Mesenchymal stem cell (in vitro differentiated cells and primary cell): ENCODE results near the gene ABCA1.

Experiments
- DNase-seq: peaks from one replicate; pipeline ENCODE4 v3.0.0-alpha.2; 2013
- H2AFZ ChIP-seq: one replicate; pipeline ENCODE4 v1.6.1; 2013; ENCODE audit warnings: low read depth, mild to moderate bottlenecking, control low read depth, inconsistent platforms, low read length, moderate library complexity
- H2AK5ac ChIP-seq: 2 replicates; pipeline ENCODE4 v1.6.1; 2013; ENCODE audit warnings: low read length, moderate library complexity, mild to moderate bottlenecking, inconsistent platforms; ENCODE audit not compliant: severe bottlenecking
- H2BK120ac ChIP-seq: one replicate; pipeline ENCODE4 v1.6.1; 2013; ENCODE audit warnings: low read depth, mild to moderate bottlenecking, inconsistent platforms, low read length, moderate library complexity
- H2BK12ac ChIP-seq, 2 experiments: one replicate each; pipeline ENCODE4 v1.6.1; 2013; ENCODE audit warnings: inconsistent platforms in 2 of 2, low read length in 2 of 2, mild to moderate bottlenecking in 2 of 2, moderate library complexity in 2 of 2, control low read depth in 1 of 2
- H2BK15ac ChIP-seq: one replicate; pipeline ENCODE4 v1.6.1; 2013; ENCODE audit warnings: mild to moderate bottlenecking, low read depth, inconsistent platforms; ENCODE audit not compliant: poor library complexity, severe bottlenecking
- H2BK5ac ChIP-seq: 2 replicates; pipeline ENCODE4 v1.6.1; 2013; ENCODE audit warnings: low read depth, mild to moderate bottlenecking, low read length, control low read depth, inconsistent platforms; ENCODE audit not compliant: poor library complexity, severe bottlenecking
- H3K14ac ChIP-seq, 2 experiments: one replicate each; pipeline ENCODE4 v1.6.1; 2013; ENCODE audit warnings: inconsistent platforms in 2 of 2, low read length in 2 of 2, control low read depth in 1 of 2, mild to moderate bottlenecking in 1 of 2, moderate library complexity in 1 of 2
- H3K18ac ChIP-seq, 2 experiments: one replicate each; pipeline ENCODE4 v1.6.1; 2013; ENCODE audit warnings: inconsistent platforms in 2 of 2, low read length in 2 of 2, control low read depth in 1 of 2, low read depth in 1 of 2, mild to moderate bottlenecking in 1 of 2
- H3K23ac ChIP-seq, 2 experiments: one replicate each; pipeline ENCODE4 v1.6.1; 2013; ENCODE audit warnings: inconsistent platforms in 2 of 2, low read length in 2 of 2, mild to moderate bottlenecking in 2 of 2, moderate library complexity in 2 of 2, control low read depth in 1 of 2
- H3K27ac ChIP-seq: 2 replicates; pipeline ENCODE4 v1.5.1; 2013; ENCODE audit warnings: mild to moderate bottlenecking, moderate library complexity, low read length, control low read depth, inconsistent platforms; ENCODE audit not compliant: poor library complexity, severe bottlenecking
- H3K27me3 ChIP-seq, 2 experiments: 2 replicates each; pipeline versions ENCODE4 v1.6.1 to v1.7.0; 2013; ENCODE audit warnings: low read length in 2 of 2, mild to moderate bottlenecking in 2 of 2, moderate library complexity in 2 of 2, control low read depth in 1 of 2, inconsistent platforms in 1 of 2; ENCODE audit not compliant: control insufficient read depth in 1 of 2, insufficient read depth in 1 of 2
- H3K36me3 ChIP-seq, 2 experiments: 2 replicates each; pipeline versions ENCODE4 v1.6.1 to v1.7.0; 2013; ENCODE audit warnings: low read length in 2 of 2, control low read depth in 1 of 2, inconsistent platforms in 1 of 2, low read depth in 1 of 2, mild to moderate bottlenecking in 1 of 2; ENCODE audit not compliant: insufficient read depth in 2 of 2, control insufficient read depth in 1 of 2
- H3K4ac ChIP-seq, 2 experiments: one replicate each; pipeline ENCODE4 v1.6.1; 2013; ENCODE audit warnings: inconsistent platforms in 2 of 2, low read length in 2 of 2, mild to moderate bottlenecking in 2 of 2, moderate library complexity in 2 of 2, control low read depth in 1 of 2, low read depth in 1 of 2
- H3K4me1 ChIP-seq: 2 replicates; pipeline ENCODE4 v1.6.1; 2013; ENCODE audit warnings: low read depth, low read length, control low read depth; ENCODE audit not compliant: control insufficient read depth, insufficient read depth
- H3K4me2 ChIP-seq: 2 replicates; pipeline ENCODE4 v1.6.1; 2013; ENCODE audit warnings: low read length, mild to moderate bottlenecking, inconsistent platforms; ENCODE audit not compliant: poor library complexity, severe bottlenecking
- H3K4me3 ChIP-seq, 2 experiments: 2 replicates each; pipeline versions ENCODE4 v1.5.1 to v1.7.0; 2013; ENCODE audit warnings: low read length in 2 of 2, mild to moderate bottlenecking in 2 of 2, control low read depth in 1 of 2, low read depth in 1 of 2; ENCODE audit not compliant: insufficient read depth in 1 of 2
- H3K79me1 ChIP-seq: replicated peaks from 2 replicates; pipeline ENCODE4 v1.6.1; 2013; ENCODE audit warnings: mild to moderate bottlenecking, control low read depth, low read length, inconsistent platforms; ENCODE audit not compliant: poor library complexity, severe bottlenecking
- H3K9ac ChIP-seq: 2 replicates; pipeline ENCODE4 v1.7.0; 2013; ENCODE audit warnings: mild to moderate bottlenecking, low read length, moderate library complexity
- H3K9me3 ChIP-seq: 2 replicates; pipeline ENCODE4 v1.7.0; 2013; ENCODE audit warnings: mild to moderate bottlenecking, low read length; ENCODE audit not compliant: control insufficient read depth
- H4K8ac ChIP-seq: one replicate; pipeline ENCODE4 v1.6.1; 2013; ENCODE audit warnings: inconsistent platforms, mild to moderate bottlenecking, low read length, moderate library complexity
- H4K91ac ChIP-seq: one replicate; pipeline ENCODE4 v1.6.1; 2013; ENCODE audit warnings: mild to moderate bottlenecking, low read length, inconsistent platforms
- WGBS: methylation state at CpG from one replicate; pipeline ENCODE4 v1.1.7; 2013; ENCODE audit warnings: mixed read lengths; 5-methylcytosine and 5-hydroxymethylcytosine counted together

Gene ABCA1

DNA sequence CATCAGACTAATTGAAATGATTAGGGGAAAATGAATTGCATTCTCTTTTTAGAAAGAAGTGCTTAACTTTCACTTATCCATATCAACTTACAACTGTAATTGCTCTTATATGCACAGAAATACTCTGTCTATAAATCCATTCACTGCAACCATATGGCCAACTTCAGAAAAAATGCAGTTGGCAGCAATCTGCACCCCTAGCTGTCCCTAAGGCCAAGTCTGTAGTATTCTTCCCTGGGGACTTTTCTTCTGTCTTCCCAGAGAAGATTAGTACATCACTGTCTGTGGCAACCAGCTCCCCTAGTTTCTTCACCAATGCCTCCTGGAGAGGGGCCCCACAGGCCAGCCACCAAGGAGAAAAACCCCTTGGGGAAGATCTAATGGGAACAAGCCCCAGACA lies 45.4 kb downstream of the ABCA1 start:
- H2BK12ac ChIP-seq = no peak overlapping the region
- no peak overlapping the region for H3K14ac ChIP-seq
- H4K8ac ChIP-seq = no peak overlapping the region
- no peak overlapping the region for H3K23ac ChIP-seq
- H3K4me1 ChIP-seq = peaks cover 4% of the 10 kb centered on the region
- H4K91ac ChIP-seq = no peak overlapping the region
- H3K4ac ChIP-seq = no peak overlapping the region
- H3K9me3 ChIP-seq = no peaks in the 10 kb centered on the region
- H3K27me3 ChIP-seq = no peaks in the 10 kb centered on the region
- no peak overlapping the region for H3K27ac ChIP-seq
- no peak overlapping the region for H3K4me2 ChIP-seq
- H3K18ac ChIP-seq = no peak overlapping the region
- no peak overlapping the region for H2AFZ ChIP-seq
- H3K36me3 ChIP-seq = peaks cover 16 to 82% of the 10 kb centered on the region in 2 experiments
- no peak overlapping the region for H2BK120ac ChIP-seq
- no peak overlapping the region for H2BK15ac ChIP-seq
- no peak overlapping the region for H3K4me3 ChIP-seq
- no peak for DNase-seq
- no peak overlapping the region for H3K9ac ChIP-seq
- no peak overlapping the region for H2BK5ac ChIP-seq
- no peak overlapping the region for H2AK5ac ChIP-seq
- H3K79me1 ChIP-seq = peaks cover 3% of the 10 kb centered on the region

- H3K27ac ChIP-seq = no peak overlapping the region
- H3K4ac ChIP-seq = no peak overlapping the region
- WGBS = 81% methylated on average over 4 of the region's 4 CpGs
- H2BK12ac ChIP-seq = no peak overlapping the region
- peaks cover 16 to 82% of the 10 kb centered on the region in 2 experiments for H3K36me3 ChIP-seq
- no peaks in the 10 kb centered on the region for H3K27me3 ChIP-seq
- no peak overlapping the region for H4K91ac ChIP-seq
- no peak for DNase-seq
- H3K9me3 ChIP-seq = no peaks in the 10 kb centered on the region
- H3K14ac ChIP-seq = no peak overlapping the region
- H2BK5ac ChIP-seq = no peak overlapping the region
- H2BK15ac ChIP-seq = no peak overlapping the region
- H3K9ac ChIP-seq = no peak overlapping the region
- no peak overlapping the region for H3K18ac ChIP-seq
- no peak overlapping the region for H3K4me3 ChIP-seq
- no peak overlapping the region for H2BK120ac ChIP-seq
- no peak overlapping the region for H4K8ac ChIP-seq
- no peak overlapping the region for H2AK5ac ChIP-seq
- no peak overlapping the region for H2AFZ ChIP-seq
- H3K4me2 ChIP-seq = no peak overlapping the region
- no peak overlapping the region for H3K23ac ChIP-seq
- peaks cover 4% of the 10 kb centered on the region for H3K4me1 ChIP-seq
- peaks cover 3% of the 10 kb centered on the region for H3K79me1 ChIP-seq
These were observed 45.9 kb downstream of the ABCA1 start for GRCh38 chr9:104882086-104882485.

GRCh38 chr9:104879555-104880309 lies 48.2 kb downstream of the ABCA1 start:
- Histone ChIP-seq H2AFZ (no peak overlapping the region), H3K23ac (no peak overlapping the region), H3K27me3 (no peaks in the 10 kb centered on the region), H2BK15ac (no peak overlapping the region), H2BK120ac (no peak overlapping the region), H3K18ac (no peak overlapping the region), H3K27ac (no peak overlapping the region), H3K4me2 (no peak overlapping the region), H2BK12ac (no peak overlapping the region), H3K9me3 (no peaks in the 10 kb centered on the region), H4K8ac (no peak overlapping the region), H3K79me1 (peaks cover 3% of the 10 kb centered on the region), H3K4me1 (peaks cover 4% of the 10 kb centered on the region), H3K36me3 (peaks cover 17 to 77% of the 10 kb centered on the region in 2 experiments), H3K9ac (peak overlapping the region; percentile 76), H2AK5ac (peak overlapping the region; percentile 16), H2BK5ac (no peak overlapping the region), H4K91ac (no peak overlapping the region), H3K14ac (no peak overlapping the region), H3K4ac (no peak overlapping the region), H3K4me3 (no peak overlapping the region)
- WGBS = 93% methylated on average over 5 of the region's 5 CpGs
- DNase-seq = no peak

DNA sequence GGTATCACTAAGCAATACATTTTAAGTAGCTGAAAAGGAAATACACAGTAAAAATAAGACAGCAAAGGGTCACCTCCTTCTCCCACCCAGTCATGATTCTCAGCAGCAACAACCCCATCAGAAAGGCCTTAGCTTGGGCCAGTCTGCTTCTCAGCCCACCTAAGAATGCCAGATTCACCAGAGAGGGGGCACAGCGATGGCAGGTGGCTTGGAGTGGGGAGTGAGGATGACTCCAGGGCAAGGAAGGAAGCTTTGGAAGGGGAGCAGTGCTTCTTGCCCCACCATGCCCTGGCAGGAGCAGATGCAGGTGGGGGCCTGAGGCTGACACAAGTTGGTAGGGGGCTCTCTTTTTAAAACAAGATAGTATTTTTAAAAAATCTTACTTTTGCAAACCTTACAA lies 51.4 kb downstream of the ABCA1 start:
- Histone ChIP-seq H3K27me3 (no peaks in the 10 kb centered on the region), H3K18ac (no peak overlapping the region), H3K9ac (no peak overlapping the region), H2AFZ (no peak overlapping the region), H4K91ac (no peak overlapping the region), H3K9me3 (no peaks in the 10 kb centered on the region), H3K4ac (no peak overlapping the region), H3K4me2 (no peak overlapping the region), H3K23ac (no peak overlapping the region), H3K4me3 (no peak overlapping the region), H2BK5ac (no peak overlapping the region), H2AK5ac (no peak overlapping the region), H2BK15ac (no peak overlapping the region), H3K36me3 (peaks cover 10 to 46% of the 10 kb centered on the region in 2 experiments), H3K79me1 (peaks cover 1% of the 10 kb centered on the region), H3K27ac (no peak overlapping the region), H3K4me1 (peaks cover 4% of the 10 kb centered on the region), H2BK120ac (no peak overlapping the region), H4K8ac (no peak overlapping the region), H2BK12ac (peak overlapping the region in 1 of 2 experiments; percentile 51), H3K14ac (no peak overlapping the region)
- WGBS = 88% methylated on average over 1 of the region's 1 CpG
- no peak for DNase-seq
